Measurements from ENCODE around the gene MASTL. TPM values are rescaled to one million over a fixed set of nuclear protein-coding genes. Genes with fewer than 3 reads are reported as not detected.
"Not testable (repeated sequence)": the region's sequence is repeated elsewhere in the genome, so short reads cannot be mapped to it uniquely, and the experiment has no call there.

Gene MASTL
- total and polyA plus RNA-seq, 12 donors: 1.5 to 4.3 (median 2.0) TPM

DNA sequence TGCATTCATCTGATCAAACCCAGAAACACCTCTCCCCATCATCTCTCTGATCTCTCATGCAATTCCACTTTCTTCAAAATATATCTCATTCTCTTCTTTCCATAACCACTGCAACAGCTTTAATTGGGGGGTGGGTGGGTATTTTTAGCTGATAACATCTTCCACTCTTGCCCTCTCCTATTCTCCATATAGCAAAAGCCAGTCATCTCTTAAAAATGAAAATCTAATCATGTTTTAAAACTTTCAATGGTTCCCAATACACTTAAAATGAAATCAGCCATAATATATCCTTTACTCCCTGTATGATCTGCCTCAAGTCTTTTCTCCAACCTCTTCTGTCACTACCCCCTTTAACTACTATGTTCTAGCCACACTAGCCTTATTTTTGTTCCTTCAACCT is 2.5 kb upstream of the MASTL start:
- Histone ChIP-seq H3K36me3 (peaks cover 0 to 27% (median 10%) of the 10 kb centered on the region in 9 donors), H3K27me3 (no peaks in the 10 kb centered on the region), H3K4me1 (peaks cover 2 to 67% (median 40%) of the 10 kb centered on the region in 9 donors), H3K4me3 (peak overlapping the region in 8 of 10 donors; percentile 68 to 95 (median 84)), H3K27ac (no peak overlapping the region), H3K9me3 (no peaks in the 10 kb centered on the region)
- intact Hi-C loops (cut with DNase I): loop anchor here in 4 of 10 donors (5.0 to 10.0 kb wide), 2 partner anchors 90 to 92 kb away; partner anchors contain the start of gene ACBD5 (in 4 of the 4)
- TF ChIP-seq, protein P1, sequence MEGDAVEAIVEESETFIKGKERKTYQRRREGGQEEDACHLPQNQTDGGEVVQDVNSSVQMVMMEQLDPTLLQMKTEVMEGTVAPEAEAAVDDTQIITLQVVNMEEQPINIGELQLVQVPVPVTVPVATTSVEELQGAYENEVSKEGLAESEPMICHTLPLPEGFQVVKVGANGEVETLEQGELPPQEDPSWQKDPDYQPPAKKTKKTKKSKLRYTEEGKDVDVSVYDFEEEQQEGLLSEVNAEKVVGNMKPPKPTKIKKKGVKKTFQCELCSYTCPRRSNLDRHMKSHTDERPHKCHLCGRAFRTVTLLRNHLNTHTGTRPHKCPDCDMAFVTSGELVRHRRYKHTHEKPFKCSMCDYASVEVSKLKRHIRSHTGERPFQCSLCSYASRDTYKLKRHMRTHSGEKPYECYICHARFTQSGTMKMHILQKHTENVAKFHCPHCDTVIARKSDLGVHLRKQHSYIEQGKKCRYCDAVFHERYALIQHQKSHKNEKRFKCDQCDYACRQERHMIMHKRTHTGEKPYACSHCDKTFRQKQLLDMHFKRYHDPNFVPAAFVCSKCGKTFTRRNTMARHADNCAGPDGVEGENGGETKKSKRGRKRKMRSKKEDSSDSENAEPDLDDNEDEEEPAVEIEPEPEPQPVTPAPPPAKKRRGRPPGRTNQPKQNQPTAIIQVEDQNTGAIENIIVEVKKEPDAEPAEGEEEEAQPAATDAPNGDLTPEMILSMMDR (IDR thresholded peaks at IDR 0.05): no peak
- DNase-seq (no peak), ATAC-seq (no peak)

DNA sequence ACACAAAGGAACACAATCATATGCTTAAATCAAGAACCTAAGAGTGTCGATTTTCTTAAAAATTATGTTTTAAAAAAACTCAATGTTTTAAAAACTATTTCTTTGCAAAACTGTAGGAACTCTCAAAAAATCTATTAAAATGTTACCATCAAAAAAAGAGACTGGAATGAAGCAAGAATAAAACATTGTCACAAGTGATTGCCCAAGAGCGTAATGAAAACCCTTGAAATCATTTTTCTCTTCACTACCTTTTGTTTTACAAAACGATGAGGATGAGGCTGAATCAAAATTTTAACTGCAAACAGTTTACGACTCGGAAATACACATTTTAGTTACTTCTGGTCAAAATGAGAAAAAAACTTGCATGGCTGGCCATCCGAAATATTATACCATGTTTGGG is 1.8 kb upstream of the MASTL start:
- peaks cover 2 to 61% (median 40%) of the 10 kb centered on the region in 9 donors for H3K4me1 ChIP-seq
- WGBS, 2 donors: 2 to 3% methylated on average over 6 of the region's 6 CpGs
- TF ChIP-seq, protein P1 (IDR thresholded peaks at IDR 0.05): no peak
- no peaks in the 10 kb centered on the region for H3K27me3 ChIP-seq
- peak overlapping the region in 8 of 10 donors; percentile 93 to 100 (median 98) for H3K27ac ChIP-seq
- H3K4me3 ChIP-seq: peak overlapping the region; percentile 48 to 95 (median 84)
- no peak for ATAC-seq
- intact Hi-C loops (cut with DNase I): loop anchor here in 4 of 10 donors (5.0 to 10.0 kb wide), 2 partner anchors 89 to 91 kb away; partner anchors contain the start of gene ACBD5 (in 4 of the 4)
- no peaks in the 10 kb centered on the region for H3K9me3 ChIP-seq
- no peak for DNase-seq
- H3K36me3 ChIP-seq: peaks cover 0 to 22% (median 6%) of the 10 kb centered on the region in 9 donors

DNA sequence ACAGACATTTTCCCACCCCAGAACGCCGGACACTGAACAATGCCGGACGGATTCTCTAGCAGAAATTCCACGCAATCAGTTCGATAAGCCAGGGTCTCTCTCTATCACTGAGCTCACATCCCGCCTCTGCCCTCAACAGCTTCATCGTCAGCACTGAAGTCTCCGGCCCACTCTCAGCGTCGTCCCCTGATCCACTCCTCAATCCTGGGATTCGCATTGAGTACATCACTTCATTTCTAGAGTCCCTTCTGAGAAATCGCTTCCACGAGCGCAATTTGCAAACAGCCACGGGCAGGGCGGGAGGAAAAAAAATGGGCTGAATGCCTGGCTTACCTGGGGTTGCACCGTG is 1.3 kb upstream of the MASTL start:
- TF ChIP-seq, protein P1 (IDR thresholded peaks at IDR 0.05): no peak
- Histone ChIP-seq H3K9me3 (no peaks in the 10 kb centered on the region), H3K4me3 (peak overlapping the region; percentile 48 to 95 (median 84)), H3K27ac (peak overlapping the region; percentile 93 to 100 (median 98)), H3K4me1 (peaks cover 2 to 57% (median 40%) of the 10 kb centered on the region in 9 donors), H3K36me3 (peaks cover 0 to 22% (median 3%) of the 10 kb centered on the region in 9 donors), H3K27me3 (no peaks in the 10 kb centered on the region)
- intact Hi-C loops (cut with DNase I): loop anchor here in 6 of 10 donors (2.0 to 10.0 kb wide), 3 partner anchors 87 to 91 kb away; partner anchors contain the start of gene ACBD5 (in 6 of the 6)
- DNase-seq (no peak), ATAC-seq (peak in 6 of 8 donors; percentile 6 to 17 (median 10))
- 0% methylated on average over 18 of the region's 18 CpGs for WGBS, 2 donors

DNA sequence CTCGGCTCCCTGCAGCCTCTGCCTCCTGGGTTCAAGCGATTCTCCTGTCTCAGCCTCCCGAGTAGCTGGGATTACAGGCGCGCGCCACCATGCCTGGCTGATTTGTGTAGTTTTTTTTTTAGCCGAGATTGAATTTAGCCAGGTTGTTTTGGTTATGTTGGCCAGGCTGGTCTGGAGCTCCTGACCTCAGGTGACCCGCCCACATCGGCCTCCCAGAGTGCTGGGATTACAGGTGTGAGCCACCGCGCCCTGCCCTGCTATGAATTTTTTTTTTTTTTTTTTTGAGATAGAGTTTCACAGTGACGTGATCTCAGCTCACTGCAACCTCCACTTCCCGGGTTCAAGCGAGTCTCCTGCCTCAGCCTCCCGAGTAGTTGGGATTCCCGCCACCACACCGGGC is 1.4 kb downstream of the MASTL start:
- Histone ChIP-seq H3K36me3 (peaks cover 0 to 37% (median 18%) of the 10 kb centered on the region in 9 donors), H3K4me1 (peaks cover 0 to 37% (median 27%) of the 10 kb centered on the region in 9 donors), H3K27ac (peak overlapping the region in 2 of 10 donors; percentile 93 to 100), H3K4me3 (peak overlapping the region in 8 of 10 donors; percentile 68 to 95 (median 84))
- not testable (repeated sequence) for H3K9me3 ChIP-seq, DNase-seq, ATAC-seq, H3K27me3 ChIP-seq
- 92% methylated on average over 17 of the region's 17 CpGs for WGBS, 2 donors
- intact Hi-C loops (cut with DNase I): loop anchor here in 4 of 10 donors (5.0 to 10.0 kb wide), 3 partner anchors 54 to 88 kb away; partner anchors contain the start of genes ACBD5 (in 3 of the 4) and ANKRD26 (in 2 of the 4)

DNA sequence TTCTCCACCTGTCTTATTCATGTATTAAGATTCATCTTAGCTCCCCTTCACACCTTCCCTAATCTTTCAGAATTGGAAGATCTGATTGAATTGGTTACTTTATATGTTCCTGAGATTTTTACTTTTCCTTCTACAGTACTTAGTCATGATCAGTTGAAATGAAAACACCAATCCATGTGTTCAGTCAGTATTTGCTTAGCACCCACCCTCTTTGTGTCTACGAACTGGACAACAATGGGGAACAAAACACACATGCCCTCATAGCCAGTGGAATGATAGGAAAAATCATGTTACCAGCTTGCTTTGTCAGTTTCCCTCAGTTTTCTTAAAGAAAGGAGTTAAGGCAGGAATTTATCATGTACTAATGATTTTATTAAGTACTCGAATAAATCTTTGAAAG is 2.0 kb downstream of the MASTL start:
- intact Hi-C loops (cut with DNase I): loop anchor here in 4 of 10 donors (5.0 to 10.0 kb wide), 3 partner anchors 55 to 88 kb away; partner anchors contain the start of genes ACBD5 (in 3 of the 4) and ANKRD26 (in 2 of the 4)

More for the DNA sequence above, 2.0 kb downstream of the MASTL start:
- no peak for DNase-seq
- H3K9me3 ChIP-seq: no peaks in the 10 kb centered on the region
- H3K27me3 ChIP-seq: no peaks in the 10 kb centered on the region
- peaks cover 0 to 42% (median 20%) of the 10 kb centered on the region in 9 donors for H3K36me3 ChIP-seq
- ATAC-seq: no peak
- no peak overlapping the region for H3K27ac ChIP-seq
- 88 to 91% methylated on average over 2 of the region's 2 CpGs for WGBS, 2 donors
- peaks cover 0 to 33% (median 26%) of the 10 kb centered on the region in 9 donors for H3K4me1 ChIP-seq
- TF ChIP-seq, protein P1 (IDR thresholded peaks at IDR 0.05): no peak
- peak overlapping the region in 1 of 10 donors; percentile 95 for H3K4me3 ChIP-seq

All from heart right ventricle (tissue), 16 donors.